HEK293 (cell line): ENCODE results near the gene NRF1.

Experiments
- KLF16 ChIP-seq: fragments of 450-650 bp; formaldehyde crosslinking; IDR thresholded peaks from 2 replicates; pipeline ENCODE4 v1.5.1; 2017; ENCODE audit warnings: missing biosample characterization, missing genetic modification characterization
- ZFP37 ChIP-seq: fragments of 450-650 bp; formaldehyde crosslinking; IDR thresholded peaks from 2 replicates; pipeline ENCODE4 v1.5.1; 2016; ENCODE audit warnings: missing biosample characterization, missing genetic modification characterization
- ZNF121 ChIP-seq: fragments of 450-650 bp; formaldehyde crosslinking; IDR thresholded peaks from 2 replicates; pipeline ENCODE4 v1.5.1; 2016; ENCODE audit warnings: missing biosample characterization, missing genetic modification characterization
- ZNF140 ChIP-seq: fragments of 450-650 bp; formaldehyde crosslinking; IDR thresholded peaks from 2 replicates; pipeline ENCODE4 v1.5.1; 2016; ENCODE audit warnings: missing biosample characterization, missing genetic modification characterization
- ZNF302 ChIP-seq: fragments of 450-650 bp; formaldehyde crosslinking; IDR thresholded peaks from 2 replicates; pipeline ENCODE4 v1.5.1; 2016; ENCODE audit warnings: missing biosample characterization, missing genetic modification characterization, low read depth
- ZNF521 ChIP-seq: fragments of 450-650 bp; formaldehyde crosslinking; IDR thresholded peaks from 2 replicates; pipeline ENCODE4 v1.5.1; 2017; ENCODE audit warnings: missing biosample characterization, mild to moderate bottlenecking, missing genetic modification characterization
- ZNF629 ChIP-seq: fragments of 450-650 bp; formaldehyde crosslinking; IDR thresholded peaks from 2 replicates; pipeline ENCODE4 v1.5.1; 2017; ENCODE audit warnings: missing biosample characterization, missing genetic modification characterization
- ZNF777 ChIP-seq: fragments of 450-650 bp; formaldehyde crosslinking; IDR thresholded peaks from 2 replicates; pipeline ENCODE4 v1.5.1; 2017; ENCODE audit warnings: missing biosample characterization, missing genetic modification characterization, borderline replicate concordance
- ZNF785 ChIP-seq: fragments of 450-650 bp; formaldehyde crosslinking; IDR thresholded peaks from 2 replicates; pipeline ENCODE4 v1.5.1; 2016; ENCODE audit warnings: missing biosample characterization, missing genetic modification characterization
- TF ChIP-seq, protein P1 (sequence below): fragments of 450-650 bp; formaldehyde crosslinking; IDR thresholded peaks from 2 replicates; pipeline ENCODE4 v1.5.1; 2016; ENCODE audit warnings: missing biosample characterization, missing genetic modification characterization
- TF ChIP-seq, protein P2 (sequence below): fragments of 450-650 bp; formaldehyde crosslinking; IDR thresholded peaks from 2 replicates; pipeline ENCODE4 v1.5.1; 2016; ENCODE audit warnings: missing biosample characterization, missing genetic modification characterization
- TF ChIP-seq, protein P3 (sequence below): fragments of 450-650 bp; formaldehyde crosslinking; IDR thresholded peaks from 2 replicates; pipeline ENCODE4 v1.5.0; 2017; ENCODE audit warnings: missing biosample characterization, missing genetic modification characterization, borderline replicate concordance
- TF ChIP-seq, protein P4 (sequence below): fragments of 450-650 bp; formaldehyde crosslinking; IDR thresholded peaks from 2 replicates; pipeline ENCODE4 v1.5.1; 2016; ENCODE audit warnings: missing biosample characterization, missing genetic modification characterization

DNA sequence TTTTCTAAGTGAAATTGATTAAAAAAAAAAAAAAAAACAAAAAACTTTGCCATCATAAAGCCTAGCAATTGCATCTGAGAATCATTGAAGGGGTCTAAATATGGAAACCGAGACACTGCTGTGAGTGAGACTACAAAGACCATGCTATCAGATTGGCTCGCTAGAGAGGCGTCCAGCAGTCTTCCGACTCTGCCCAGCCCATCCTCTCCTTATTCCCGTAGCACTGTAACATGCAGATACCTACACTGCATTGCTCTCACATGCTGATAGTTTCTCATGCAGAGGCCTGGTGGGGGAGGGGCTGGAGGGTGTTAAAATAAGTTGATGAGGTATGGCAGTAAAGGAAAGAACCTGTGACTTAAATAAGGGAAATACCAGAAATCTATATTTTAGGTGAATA is 130.7 kb downstream of the NRF1 start:
- TF ChIP-seq, protein P1, sequence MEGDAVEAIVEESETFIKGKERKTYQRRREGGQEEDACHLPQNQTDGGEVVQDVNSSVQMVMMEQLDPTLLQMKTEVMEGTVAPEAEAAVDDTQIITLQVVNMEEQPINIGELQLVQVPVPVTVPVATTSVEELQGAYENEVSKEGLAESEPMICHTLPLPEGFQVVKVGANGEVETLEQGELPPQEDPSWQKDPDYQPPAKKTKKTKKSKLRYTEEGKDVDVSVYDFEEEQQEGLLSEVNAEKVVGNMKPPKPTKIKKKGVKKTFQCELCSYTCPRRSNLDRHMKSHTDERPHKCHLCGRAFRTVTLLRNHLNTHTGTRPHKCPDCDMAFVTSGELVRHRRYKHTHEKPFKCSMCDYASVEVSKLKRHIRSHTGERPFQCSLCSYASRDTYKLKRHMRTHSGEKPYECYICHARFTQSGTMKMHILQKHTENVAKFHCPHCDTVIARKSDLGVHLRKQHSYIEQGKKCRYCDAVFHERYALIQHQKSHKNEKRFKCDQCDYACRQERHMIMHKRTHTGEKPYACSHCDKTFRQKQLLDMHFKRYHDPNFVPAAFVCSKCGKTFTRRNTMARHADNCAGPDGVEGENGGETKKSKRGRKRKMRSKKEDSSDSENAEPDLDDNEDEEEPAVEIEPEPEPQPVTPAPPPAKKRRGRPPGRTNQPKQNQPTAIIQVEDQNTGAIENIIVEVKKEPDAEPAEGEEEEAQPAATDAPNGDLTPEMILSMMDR = no peak
- TF ChIP-seq KLF16 (tag by site-specific recombination) = no peak
- TF ChIP-seq, protein P2, sequence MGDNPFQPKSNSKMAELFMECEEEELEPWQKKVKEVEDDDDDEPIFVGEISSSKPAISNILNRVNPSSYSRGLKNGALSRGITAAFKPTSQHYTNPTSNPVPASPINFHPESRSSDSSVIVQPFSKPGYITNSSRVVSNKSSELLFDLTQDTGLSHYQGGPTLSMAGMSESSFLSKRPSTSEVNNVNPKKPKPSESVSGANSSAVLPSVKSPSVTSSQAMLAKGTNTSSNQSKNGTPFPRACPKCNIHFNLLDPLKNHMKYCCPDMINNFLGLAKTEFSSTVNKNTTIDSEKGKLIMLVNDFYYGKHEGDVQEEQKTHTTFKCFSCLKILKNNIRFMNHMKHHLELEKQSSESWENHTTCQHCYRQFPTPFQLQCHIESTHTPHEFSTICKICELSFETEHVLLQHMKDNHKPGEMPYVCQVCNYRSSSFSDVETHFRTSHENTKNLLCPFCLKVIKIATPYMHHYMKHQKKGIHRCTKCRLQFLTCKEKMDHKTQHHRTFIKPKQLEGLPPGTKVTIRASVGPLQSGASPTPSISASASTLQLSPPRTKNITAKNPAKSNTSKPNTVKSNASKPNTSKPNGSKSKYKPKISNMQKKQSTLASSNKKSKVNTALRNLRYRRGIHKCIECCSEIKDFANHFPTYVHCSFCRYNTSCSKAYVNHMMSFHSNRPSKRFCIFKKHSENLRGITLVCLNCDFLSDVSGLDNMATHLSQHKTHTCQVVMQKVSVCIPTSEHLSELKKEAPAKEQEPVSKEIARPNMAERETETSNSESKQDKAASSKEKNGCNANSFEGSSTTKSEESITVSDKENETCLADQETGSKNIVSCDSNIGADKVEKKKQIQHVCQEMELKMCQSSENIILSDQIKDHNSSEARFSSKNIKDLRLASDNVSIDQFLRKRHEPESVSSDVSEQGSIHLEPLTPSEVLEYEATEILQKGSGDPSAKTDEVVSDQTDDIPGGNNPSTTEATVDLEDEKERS = no peak
- TF ChIP-seq ZNF777 (tag by site-specific recombination) = no peak
- TF ChIP-seq ZFP37 (tag by site-specific recombination) = no peak
- no peak for TF ChIP-seq ZNF121 (tag by site-specific recombination)
- TF ChIP-seq, protein P3, sequence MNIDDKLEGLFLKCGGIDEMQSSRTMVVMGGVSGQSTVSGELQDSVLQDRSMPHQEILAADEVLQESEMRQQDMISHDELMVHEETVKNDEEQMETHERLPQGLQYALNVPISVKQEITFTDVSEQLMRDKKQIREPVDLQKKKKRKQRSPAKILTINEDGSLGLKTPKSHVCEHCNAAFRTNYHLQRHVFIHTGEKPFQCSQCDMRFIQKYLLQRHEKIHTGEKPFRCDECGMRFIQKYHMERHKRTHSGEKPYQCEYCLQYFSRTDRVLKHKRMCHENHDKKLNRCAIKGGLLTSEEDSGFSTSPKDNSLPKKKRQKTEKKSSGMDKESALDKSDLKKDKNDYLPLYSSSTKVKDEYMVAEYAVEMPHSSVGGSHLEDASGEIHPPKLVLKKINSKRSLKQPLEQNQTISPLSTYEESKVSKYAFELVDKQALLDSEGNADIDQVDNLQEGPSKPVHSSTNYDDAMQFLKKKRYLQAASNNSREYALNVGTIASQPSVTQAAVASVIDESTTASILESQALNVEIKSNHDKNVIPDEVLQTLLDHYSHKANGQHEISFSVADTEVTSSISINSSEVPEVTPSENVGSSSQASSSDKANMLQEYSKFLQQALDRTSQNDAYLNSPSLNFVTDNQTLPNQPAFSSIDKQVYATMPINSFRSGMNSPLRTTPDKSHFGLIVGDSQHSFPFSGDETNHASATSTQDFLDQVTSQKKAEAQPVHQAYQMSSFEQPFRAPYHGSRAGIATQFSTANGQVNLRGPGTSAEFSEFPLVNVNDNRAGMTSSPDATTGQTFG (tag by site-specific recombination) = no peak
- TF ChIP-seq ZNF785 (tag by site-specific recombination) = no peak
- no peak for TF ChIP-seq ZNF302
- no peak for TF ChIP-seq ZNF629 (tag by site-specific recombination)
- no peak for TF ChIP-seq ZNF140 (tag by site-specific recombination)
- TF ChIP-seq, protein P4, sequence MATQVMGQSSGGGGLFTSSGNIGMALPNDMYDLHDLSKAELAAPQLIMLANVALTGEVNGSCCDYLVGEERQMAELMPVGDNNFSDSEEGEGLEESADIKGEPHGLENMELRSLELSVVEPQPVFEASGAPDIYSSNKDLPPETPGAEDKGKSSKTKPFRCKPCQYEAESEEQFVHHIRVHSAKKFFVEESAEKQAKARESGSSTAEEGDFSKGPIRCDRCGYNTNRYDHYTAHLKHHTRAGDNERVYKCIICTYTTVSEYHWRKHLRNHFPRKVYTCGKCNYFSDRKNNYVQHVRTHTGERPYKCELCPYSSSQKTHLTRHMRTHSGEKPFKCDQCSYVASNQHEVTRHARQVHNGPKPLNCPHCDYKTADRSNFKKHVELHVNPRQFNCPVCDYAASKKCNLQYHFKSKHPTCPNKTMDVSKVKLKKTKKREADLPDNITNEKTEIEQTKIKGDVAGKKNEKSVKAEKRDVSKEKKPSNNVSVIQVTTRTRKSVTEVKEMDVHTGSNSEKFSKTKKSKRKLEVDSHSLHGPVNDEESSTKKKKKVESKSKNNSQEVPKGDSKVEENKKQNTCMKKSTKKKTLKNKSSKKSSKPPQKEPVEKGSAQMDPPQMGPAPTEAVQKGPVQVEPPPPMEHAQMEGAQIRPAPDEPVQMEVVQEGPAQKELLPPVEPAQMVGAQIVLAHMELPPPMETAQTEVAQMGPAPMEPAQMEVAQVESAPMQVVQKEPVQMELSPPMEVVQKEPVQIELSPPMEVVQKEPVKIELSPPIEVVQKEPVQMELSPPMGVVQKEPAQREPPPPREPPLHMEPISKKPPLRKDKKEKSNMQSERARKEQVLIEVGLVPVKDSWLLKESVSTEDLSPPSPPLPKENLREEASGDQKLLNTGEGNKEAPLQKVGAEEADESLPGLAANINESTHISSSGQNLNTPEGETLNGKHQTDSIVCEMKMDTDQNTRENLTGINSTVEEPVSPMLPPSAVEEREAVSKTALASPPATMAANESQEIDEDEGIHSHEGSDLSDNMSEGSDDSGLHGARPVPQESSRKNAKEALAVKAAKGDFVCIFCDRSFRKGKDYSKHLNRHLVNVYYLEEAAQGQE (tag by site-specific recombination) = no peak
- TF ChIP-seq ZNF521 (tag by site-specific recombination) = no peak
